ENCODE measurements around the gene HSPA1L. TPM values are rescaled to one million over a fixed set of nuclear protein-coding genes. Genes with fewer than 3 reads are reported as not detected.
"Not testable (repeated sequence)": the region's sequence is repeated elsewhere in the genome, so short reads cannot be mapped to it uniquely, and the experiment has no call there.

HSPA1L gene
- total RNA-seq, 1 experiment from 2014 or later = 1.1 TPM

DNA sequence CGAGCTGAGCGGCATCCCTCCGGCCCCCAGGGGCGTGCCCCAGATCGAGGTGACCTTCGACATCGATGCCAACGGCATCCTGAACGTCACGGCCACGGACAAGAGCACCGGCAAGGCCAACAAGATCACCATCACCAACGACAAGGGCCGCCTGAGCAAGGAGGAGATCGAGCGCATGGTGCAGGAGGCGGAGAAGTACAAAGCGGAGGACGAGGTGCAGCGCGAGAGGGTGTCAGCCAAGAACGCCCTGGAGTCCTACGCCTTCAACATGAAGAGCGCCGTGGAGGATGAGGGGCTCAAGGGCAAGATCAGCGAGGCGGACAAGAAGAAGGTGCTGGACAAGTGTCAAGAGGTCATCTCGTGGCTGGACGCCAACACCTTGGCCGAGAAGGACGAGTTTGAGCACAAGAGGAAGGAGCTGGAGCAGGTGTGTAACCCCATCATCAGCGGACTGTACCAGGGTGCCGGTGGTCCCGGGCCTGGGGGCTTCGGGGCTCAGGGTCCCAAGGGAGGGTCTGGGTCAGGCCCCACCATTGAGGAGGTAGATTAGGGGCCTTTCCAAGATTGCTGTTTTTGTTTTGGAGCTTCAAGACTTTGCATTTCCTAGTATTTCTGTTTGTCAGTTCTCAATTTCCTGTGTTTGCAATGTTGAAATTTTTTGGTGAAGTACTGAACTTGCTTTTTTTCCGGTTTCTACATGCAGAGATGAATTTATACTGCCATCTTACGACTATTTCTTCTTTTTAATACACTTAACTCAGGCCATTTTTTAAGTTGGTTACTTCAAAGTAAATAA is 2.2 kb upstream of the HSPA1L start:
- DNase-seq (ENCODE audit: low spot score); H3K36me3 ChIP-seq (ENCODE audit: insufficient read depth, low read length, poor library complexity, severe bottlenecking); H3K9me3 ChIP-seq (ENCODE audit: low read depth, low read length, poor library complexity, severe bottlenecking); POLR2A ChIA-PET (ENCODE audit: low non-redundant PET); H3K27me3 ChIP-seq (replicated peaks; ENCODE audit: insufficient read depth, low read depth, low read length, poor library complexity); intact Hi-C loops (cut with micrococcal nuclease; ENCODE audit: unreplicated experiment); CTCF ChIA-PET: not testable (repeated sequence)
- H3K4me3 ChIP-seq (ENCODE audit: low read depth, low read length, poor library complexity, severe bottlenecking) = peak overlapping the region; percentile 50
- peak overlapping the region; percentile 12 for H3K27ac ChIP-seq (ENCODE audit: low read depth, low read length, poor library complexity, severe bottlenecking)
- H3K4me1 ChIP-seq (ENCODE audit: insufficient read depth, low read length, poor library complexity, severe bottlenecking) = peaks cover 14% of the 10 kb centered on the region
- TF ChIP-seq, protein P1, sequence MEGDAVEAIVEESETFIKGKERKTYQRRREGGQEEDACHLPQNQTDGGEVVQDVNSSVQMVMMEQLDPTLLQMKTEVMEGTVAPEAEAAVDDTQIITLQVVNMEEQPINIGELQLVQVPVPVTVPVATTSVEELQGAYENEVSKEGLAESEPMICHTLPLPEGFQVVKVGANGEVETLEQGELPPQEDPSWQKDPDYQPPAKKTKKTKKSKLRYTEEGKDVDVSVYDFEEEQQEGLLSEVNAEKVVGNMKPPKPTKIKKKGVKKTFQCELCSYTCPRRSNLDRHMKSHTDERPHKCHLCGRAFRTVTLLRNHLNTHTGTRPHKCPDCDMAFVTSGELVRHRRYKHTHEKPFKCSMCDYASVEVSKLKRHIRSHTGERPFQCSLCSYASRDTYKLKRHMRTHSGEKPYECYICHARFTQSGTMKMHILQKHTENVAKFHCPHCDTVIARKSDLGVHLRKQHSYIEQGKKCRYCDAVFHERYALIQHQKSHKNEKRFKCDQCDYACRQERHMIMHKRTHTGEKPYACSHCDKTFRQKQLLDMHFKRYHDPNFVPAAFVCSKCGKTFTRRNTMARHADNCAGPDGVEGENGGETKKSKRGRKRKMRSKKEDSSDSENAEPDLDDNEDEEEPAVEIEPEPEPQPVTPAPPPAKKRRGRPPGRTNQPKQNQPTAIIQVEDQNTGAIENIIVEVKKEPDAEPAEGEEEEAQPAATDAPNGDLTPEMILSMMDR (conservative IDR thresholded peaks at IDR 0.05; ENCODE audit: low read depth, low read length) = peak; percentile 32; the same call in 1 of the 2 replicates
- BruUV-seq (replicated peaks) = TSS peak; percentile 73

DNA sequence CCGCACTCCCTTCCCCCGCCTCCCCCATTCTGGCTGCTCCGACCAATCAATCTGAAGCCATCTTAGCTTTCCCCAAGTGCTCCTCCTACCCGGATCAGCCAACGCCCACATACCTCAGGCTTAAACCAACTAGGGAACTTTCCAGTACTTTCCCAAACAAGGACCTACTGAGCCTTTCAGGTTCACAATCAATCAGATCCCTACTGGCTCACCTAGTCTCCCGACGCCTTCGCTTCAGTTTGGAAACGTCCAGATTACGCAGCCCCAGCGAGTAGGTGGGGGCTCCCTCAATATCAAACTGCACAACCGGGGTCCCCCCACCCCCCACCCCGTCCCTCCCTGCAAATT is 432 bp downstream of the HSPA1L start:
- ChIA-PET POLR2A (ENCODE audit: low non-redundant PET) (interaction anchor here (0.6 to 1.1 kb wide), 6 partner anchors 8 to 75 kb away, joined by 3 to 12 read pairs (median 4); partner anchors contain the start of genes LSM2, MSH5 and VARS1), CTCF (interaction anchor here (0.5 to 1.5 kb wide), 5 partner anchors 8 to 62 kb away, joined by 3 to 15 read pairs (median 3); partner anchors contain the start of gene LSM2)
- no peaks in the 10 kb centered on the region for H3K9me3 ChIP-seq (ENCODE audit: low read depth, low read length, poor library complexity, severe bottlenecking)
- TF ChIP-seq, protein P1 (conservative IDR thresholded peaks at IDR 0.05; ENCODE audit: low read depth, low read length) = no peak
- no peak for TF ChIP-seq EZH2 (IDR thresholded peaks at IDR 0.05; ENCODE audit: borderline replicate concordance, low read depth, low read length, poor library complexity, severe bottlenecking)
- H3K27me3 ChIP-seq (replicated peaks; ENCODE audit: insufficient read depth, low read depth, low read length, poor library complexity) = no peaks in the 10 kb centered on the region
- H3K27ac ChIP-seq (ENCODE audit: low read depth, low read length, poor library complexity, severe bottlenecking) = peak overlapping the region; percentile 99
- peak; percentile 99 for DNase-seq (ENCODE audit: low spot score)
- H3K36me3 ChIP-seq (ENCODE audit: insufficient read depth, low read length, poor library complexity, severe bottlenecking) = no peaks in the 10 kb centered on the region
- H3K4me3 ChIP-seq (ENCODE audit: low read depth, low read length, poor library complexity, severe bottlenecking) = peak overlapping the region; percentile 65
- intact Hi-C loops (cut with micrococcal nuclease; ENCODE audit: unreplicated experiment) = no loop called here
- H3K4me1 ChIP-seq (ENCODE audit: insufficient read depth, low read length, poor library complexity, severe bottlenecking) = peaks cover 14% of the 10 kb centered on the region
- no TSS peak for BruUV-seq (replicated peaks)

DNA sequence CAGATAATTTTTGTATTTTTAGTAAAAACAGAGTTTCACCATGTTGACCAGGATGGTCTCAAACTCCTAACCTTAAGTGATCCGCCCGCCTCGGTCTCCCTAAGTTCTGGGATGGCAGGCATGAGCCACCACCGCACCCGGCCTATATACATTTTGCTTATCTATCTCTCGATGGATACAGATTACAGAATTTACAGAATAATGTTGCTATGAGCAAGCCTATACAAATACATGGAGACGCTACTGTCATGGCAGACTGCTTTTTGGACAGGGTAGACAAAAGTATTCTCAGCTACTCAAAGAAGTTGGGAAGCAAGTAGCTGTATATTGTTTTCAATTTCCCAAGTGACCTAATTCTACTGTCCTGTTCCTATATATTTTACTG is 1.6 kb downstream of the HSPA1L start:
- peak overlapping the region; percentile 85 for H3K27ac ChIP-seq (ENCODE audit: low read depth, low read length, poor library complexity, severe bottlenecking)
- H3K9me3 ChIP-seq (ENCODE audit: low read depth, low read length, poor library complexity, severe bottlenecking) = no peaks in the 10 kb centered on the region
- ChIA-PET CTCF (interaction anchor here (1.4 kb wide), 1 partner anchor 17 kb away, joined by 5 read pairs; no protein-coding TSS in a partner anchor), POLR2A (ENCODE audit: low non-redundant PET) (no interaction called here)
- H3K4me3 ChIP-seq (ENCODE audit: low read depth, low read length, poor library complexity, severe bottlenecking) = peak overlapping the region; percentile 29
- intact Hi-C loops (cut with micrococcal nuclease; ENCODE audit: unreplicated experiment) = no loop called here
- no peaks in the 10 kb centered on the region for H3K36me3 ChIP-seq (ENCODE audit: insufficient read depth, low read length, poor library complexity, severe bottlenecking)
- no peaks in the 10 kb centered on the region for H3K27me3 ChIP-seq (replicated peaks; ENCODE audit: insufficient read depth, low read depth, low read length, poor library complexity)
- no TSS peak for BruUV-seq (replicated peaks)
- no peak for DNase-seq (ENCODE audit: low spot score)
- TF ChIP-seq EZH2 (IDR thresholded peaks at IDR 0.05; ENCODE audit: borderline replicate concordance, low read depth, low read length, poor library complexity, severe bottlenecking) = no peak
- TF ChIP-seq, protein P1 (conservative IDR thresholded peaks at IDR 0.05; ENCODE audit: low read depth, low read length) = no peak
- H3K4me1 ChIP-seq (ENCODE audit: insufficient read depth, low read length, poor library complexity, severe bottlenecking) = peaks cover 7% of the 10 kb centered on the region
